Measurements from ENCODE around the gene APOB. TPM values are rescaled to one million over a fixed set of nuclear protein-coding genes. Genes with fewer than 3 reads are reported as not detected.

The APOB gene
- total and polyA plus RNA-seq, 2 of the 13 experiments (the other 11 are each of a cell fraction or from before 2014, with no cell fraction given), result 1,569 to 2,515 TPM

DNA sequence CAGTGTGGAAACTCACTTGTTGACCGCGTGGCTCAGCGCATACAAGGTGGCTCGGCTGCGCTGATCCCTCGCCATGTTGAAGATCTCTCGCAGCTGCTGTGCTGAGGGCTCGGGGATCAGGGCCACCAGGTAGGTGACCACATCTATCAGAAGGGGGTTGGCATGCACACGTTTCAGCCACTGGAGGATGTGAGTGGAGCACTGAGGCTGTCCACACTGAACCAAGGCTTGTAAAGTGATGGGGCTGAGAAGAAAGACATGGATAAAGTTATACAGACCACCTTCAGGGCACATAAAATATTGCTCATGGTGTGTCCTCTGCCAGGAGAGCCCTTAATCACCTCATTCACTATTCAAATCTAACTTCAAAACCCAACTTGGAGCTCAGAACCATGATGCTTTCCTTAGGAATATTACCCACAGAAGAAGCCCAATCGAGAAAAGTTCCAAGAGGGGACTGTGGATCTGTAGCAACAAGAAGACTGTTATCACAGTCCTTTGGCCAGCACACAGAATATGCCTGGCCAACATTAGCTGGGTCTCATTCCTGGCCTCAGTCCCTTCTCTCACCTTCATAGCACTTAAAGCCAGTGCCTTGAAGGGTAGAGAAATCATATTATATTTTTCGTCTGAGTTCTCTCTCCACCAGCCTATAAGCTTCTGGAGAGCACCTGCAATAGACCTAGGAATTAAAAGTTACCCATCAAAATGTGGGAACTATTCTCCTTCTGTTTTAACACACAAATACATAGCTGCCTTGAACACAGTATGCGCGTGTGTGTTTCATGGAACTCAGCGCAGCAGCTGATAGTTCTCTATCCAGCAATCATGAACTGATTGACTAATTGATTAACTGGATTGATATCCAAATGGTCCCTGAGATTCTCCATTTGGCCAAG is 11.3 kb downstream of the APOB start (continued):
- TF ChIP-seq, protein P1, sequence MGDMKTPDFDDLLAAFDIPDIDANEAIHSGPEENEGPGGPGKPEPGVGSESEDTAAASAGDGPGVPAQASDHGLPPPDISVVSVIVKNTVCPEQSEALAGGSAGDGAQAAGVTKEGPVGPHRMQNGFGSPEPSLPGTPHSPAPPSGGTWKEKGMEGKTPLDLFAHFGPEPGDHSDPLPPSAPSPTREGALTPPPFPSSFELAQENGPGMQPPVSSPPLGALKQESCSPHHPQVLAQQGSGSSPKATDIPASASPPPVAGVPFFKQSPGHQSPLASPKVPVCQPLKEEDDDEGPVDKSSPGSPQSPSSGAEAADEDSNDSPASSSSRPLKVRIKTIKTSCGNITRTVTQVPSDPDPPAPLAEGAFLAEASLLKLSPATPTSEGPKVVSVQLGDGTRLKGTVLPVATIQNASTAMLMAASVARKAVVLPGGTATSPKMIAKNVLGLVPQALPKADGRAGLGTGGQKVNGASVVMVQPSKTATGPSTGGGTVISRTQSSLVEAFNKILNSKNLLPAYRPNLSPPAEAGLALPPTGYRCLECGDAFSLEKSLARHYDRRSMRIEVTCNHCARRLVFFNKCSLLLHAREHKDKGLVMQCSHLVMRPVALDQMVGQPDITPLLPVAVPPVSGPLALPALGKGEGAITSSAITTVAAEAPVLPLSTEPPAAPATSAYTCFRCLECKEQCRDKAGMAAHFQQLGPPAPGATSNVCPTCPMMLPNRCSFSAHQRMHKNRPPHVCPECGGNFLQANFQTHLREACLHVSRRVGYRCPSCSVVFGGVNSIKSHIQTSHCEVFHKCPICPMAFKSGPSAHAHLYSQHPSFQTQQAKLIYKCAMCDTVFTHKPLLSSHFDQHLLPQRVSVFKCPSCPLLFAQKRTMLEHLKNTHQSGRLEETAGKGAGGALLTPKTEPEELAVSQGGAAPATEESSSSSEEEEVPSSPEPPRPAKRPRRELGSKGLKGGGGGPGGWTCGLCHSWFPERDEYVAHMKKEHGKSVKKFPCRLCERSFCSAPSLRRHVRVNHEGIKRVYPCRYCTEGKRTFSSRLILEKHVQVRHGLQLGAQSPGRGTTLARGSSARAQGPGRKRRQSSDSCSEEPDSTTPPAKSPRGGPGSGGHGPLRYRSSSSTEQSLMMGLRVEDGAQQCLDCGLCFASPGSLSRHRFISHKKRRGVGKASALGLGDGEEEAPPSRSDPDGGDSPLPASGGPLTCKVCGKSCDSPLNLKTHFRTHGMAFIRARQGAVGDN (CRISPR knock-in tag; IDR thresholded peaks at IDR 0.05), result peak; percentile 55
- TF ChIP-seq HNRNPL (IDR thresholded peaks at IDR 0.05; ENCODE audit: low read depth, low read length) (peak; percentile 52; the same call in 1 of the 2 replicates), ARNT (IDR thresholded peaks at IDR 0.05) (no peak), NFIB (CRISPR knock-in tag; IDR thresholded peaks at IDR 0.05; ENCODE audit: borderline replicate concordance) (no peak), KDM1A (CRISPR knock-in tag; IDR thresholded peaks at IDR 0.05) (no peak), SRY (CRISPR knock-in tag; IDR thresholded peaks at IDR 0.05) (no peak), FOSL1 (CRISPR knock-in tag; IDR thresholded peaks at IDR 0.05; ENCODE audit: borderline replicate concordance) (no peak), RERE (CRISPR knock-in tag; IDR thresholded peaks at IDR 0.05; ENCODE audit: low read depth) (no peak), RBM22 (optimal IDR thresholded peaks at IDR 0.05; ENCODE audit: low read length) (peak; percentile 100), ZNF792 (CRISPR knock-in tag; IDR thresholded peaks at IDR 0.05) (no peak), FUBP1 (CRISPR knock-in tag; IDR thresholded peaks at IDR 0.05; ENCODE audit: borderline replicate concordance) (no peak), ZNF235 (CRISPR knock-in tag; IDR thresholded peaks at IDR 0.05; ENCODE audit: borderline replicate concordance) (no peak), ZNF747 (CRISPR knock-in tag; IDR thresholded peaks at IDR 0.05; ENCODE audit: borderline replicate concordance) (no peak)
- TF ChIP-seq, protein P2, sequence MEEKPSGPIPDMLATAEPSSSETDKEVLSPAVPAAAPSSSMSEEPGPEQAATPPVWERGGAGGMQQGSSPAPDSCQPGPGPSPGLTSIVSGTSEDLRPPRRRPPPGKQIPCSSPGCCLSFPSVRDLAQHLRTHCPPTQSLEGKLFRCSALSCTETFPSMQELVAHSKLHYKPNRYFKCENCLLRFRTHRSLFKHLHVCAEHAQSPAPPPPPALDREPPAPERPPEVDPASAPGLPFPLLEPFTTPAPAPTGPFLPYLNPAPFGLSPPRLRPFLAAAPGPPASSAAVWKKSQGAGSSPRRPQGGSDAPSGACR (CRISPR knock-in tag; IDR thresholded peaks at IDR 0.05), result no peak
- TF ChIP-seq, protein P3, sequence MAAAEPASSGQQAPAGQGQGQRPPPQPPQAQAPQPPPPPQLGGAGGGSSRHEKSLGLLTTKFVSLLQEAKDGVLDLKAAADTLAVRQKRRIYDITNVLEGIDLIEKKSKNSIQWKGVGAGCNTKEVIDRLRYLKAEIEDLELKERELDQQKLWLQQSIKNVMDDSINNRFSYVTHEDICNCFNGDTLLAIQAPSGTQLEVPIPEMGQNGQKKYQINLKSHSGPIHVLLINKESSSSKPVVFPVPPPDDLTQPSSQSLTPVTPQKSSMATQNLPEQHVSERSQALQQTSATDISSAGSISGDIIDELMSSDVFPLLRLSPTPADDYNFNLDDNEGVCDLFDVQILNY (CRISPR knock-in tag; conservative IDR thresholded peaks at IDR 0.05), result no peak

Measured in HepG2 (cell line).